ENCODE results near the gene RALGAPA1.
"Not testable (repeated sequence)": the region's sequence is repeated elsewhere in the genome, so short reads cannot be mapped to it uniquely, and the experiment has no call there.

DNA sequence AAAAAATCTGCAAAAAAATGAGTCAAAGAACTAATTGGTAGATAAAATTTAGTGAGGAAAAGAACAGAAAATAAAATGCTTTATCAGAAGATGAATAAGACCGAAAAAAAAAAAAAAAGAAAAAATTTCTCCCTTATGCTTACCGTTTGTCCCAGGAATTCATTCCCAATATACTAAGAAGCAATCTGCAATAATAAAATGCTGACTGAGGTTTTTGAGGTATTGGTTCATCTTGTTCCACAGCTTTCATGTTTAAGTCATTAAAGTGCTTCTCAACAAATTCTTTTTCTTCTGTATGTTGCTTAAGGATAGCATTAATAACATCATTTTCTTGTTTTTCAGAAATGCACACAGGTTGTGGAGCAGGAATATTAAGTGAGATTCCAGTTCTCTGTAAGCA is 182.1 kb downstream of the RALGAPA1 start:
- TF ChIP-seq, protein P1, sequence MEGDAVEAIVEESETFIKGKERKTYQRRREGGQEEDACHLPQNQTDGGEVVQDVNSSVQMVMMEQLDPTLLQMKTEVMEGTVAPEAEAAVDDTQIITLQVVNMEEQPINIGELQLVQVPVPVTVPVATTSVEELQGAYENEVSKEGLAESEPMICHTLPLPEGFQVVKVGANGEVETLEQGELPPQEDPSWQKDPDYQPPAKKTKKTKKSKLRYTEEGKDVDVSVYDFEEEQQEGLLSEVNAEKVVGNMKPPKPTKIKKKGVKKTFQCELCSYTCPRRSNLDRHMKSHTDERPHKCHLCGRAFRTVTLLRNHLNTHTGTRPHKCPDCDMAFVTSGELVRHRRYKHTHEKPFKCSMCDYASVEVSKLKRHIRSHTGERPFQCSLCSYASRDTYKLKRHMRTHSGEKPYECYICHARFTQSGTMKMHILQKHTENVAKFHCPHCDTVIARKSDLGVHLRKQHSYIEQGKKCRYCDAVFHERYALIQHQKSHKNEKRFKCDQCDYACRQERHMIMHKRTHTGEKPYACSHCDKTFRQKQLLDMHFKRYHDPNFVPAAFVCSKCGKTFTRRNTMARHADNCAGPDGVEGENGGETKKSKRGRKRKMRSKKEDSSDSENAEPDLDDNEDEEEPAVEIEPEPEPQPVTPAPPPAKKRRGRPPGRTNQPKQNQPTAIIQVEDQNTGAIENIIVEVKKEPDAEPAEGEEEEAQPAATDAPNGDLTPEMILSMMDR (IDR thresholded peaks at IDR 0.05; ENCODE audit: low read depth, low read length): not testable (repeated sequence)
- not testable (repeated sequence) for TF ChIP-seq EZH2phosphoT487 (IDR thresholded peaks at IDR 0.05; ENCODE audit: low read depth)
